OCI-LY7 (cell line): ENCODE measurements around the gene SLC35B3. TPM values are rescaled to one million over a fixed set of nuclear protein-coding genes. Genes with fewer than 3 reads are reported as not detected.

Experiments
- BruUV-seq: library from RNA; stranded (reverse); fragments of 400-500 nt; replicated peaks from 2 replicates; lab custom pipeline; 2021; lab: Mats Ljungman, UMichigan
- CTCF ChIA-PET: fragments of 300-600 bp; sonication (Branson Sonifier 250); formaldehyde crosslinking; loops from one replicate; lab custom pipeline; 2022; ENCODE audit warnings: antibody characterized with exemption; ENCODE audit not compliant: unreplicated experiment; lab: Charles Lee
- POLR2A ChIA-PET: fragments of 300-600 bp; sonication (Branson Sonifier 250); formaldehyde crosslinking; loops from one replicate; lab custom pipeline; 2022; ENCODE audit warnings: antibody characterized with exemption; lab: Charles Lee
- DNase-seq: peaks from one replicate; pipeline ENCODE4 v3.0.0-alpha.2; 2015; ENCODE audit warnings: low spot score
- H2AFZ ChIP-seq: fragments of 200-600 bp; sonication (generic), shearing (Covaris generic); 2 replicates; pipeline ENCODE4 v1.6.1; 2014; ENCODE audit warnings: mild to moderate bottlenecking, antibody characterized with exemption, low read length, moderate library complexity
- H3K27ac ChIP-seq: fragments of 200-600 bp; sonication (generic); 2 replicates; pipeline ENCODE4 v1.5.1; 2014; ENCODE audit warnings: mixed run types, low read depth, mild to moderate bottlenecking, moderate library complexity, low read length, inconsistent platforms; ENCODE audit not compliant: poor library complexity, severe bottlenecking
- H3K36me3 ChIP-seq: fragments of 200-600 bp; sonication (generic); 2 replicates; pipeline ENCODE4 v1.6.1; 2014; ENCODE audit warnings: mild to moderate bottlenecking, antibody characterized with exemption, low read length, moderate library complexity, mixed read lengths; ENCODE audit not compliant: insufficient read depth
- H3K4me1 ChIP-seq: fragments of 200-600 bp; sonication (generic); 2 replicates; pipeline ENCODE4 v1.5.1; 2014; ENCODE audit warnings: mild to moderate bottlenecking, low read length; ENCODE audit not compliant: insufficient read depth, poor library complexity, severe bottlenecking
- H3K4me2 ChIP-seq: fragments of 200-600 bp; sonication (generic); 2 replicates; pipeline ENCODE4 v1.6.1; 2014; ENCODE audit warnings: mild to moderate bottlenecking, low read length
- H3K4me3 ChIP-seq: fragments of 200-600 bp; sonication (generic); 2 replicates; pipeline ENCODE4 v1.5.1; 2014; ENCODE audit warnings: mild to moderate bottlenecking, low read depth, low read length; ENCODE audit not compliant: poor library complexity, severe bottlenecking
- H3K79me2 ChIP-seq: fragments of 200-600 bp; sonication (generic); 2 replicates; pipeline ENCODE4 v1.6.1; 2016; ENCODE audit warnings: low read depth, mild to moderate bottlenecking, low read length, moderate library complexity, mixed read lengths; ENCODE audit not compliant: insufficient read depth
- H3K9me2 ChIP-seq: fragments of 200-600 bp; sonication (generic); 2 replicates; pipeline ENCODE4 v1.6.1; 2016; ENCODE audit warnings: mild to moderate bottlenecking, low read length, mixed read lengths; ENCODE audit not compliant: insufficient read depth
- H3K9me3 ChIP-seq: fragments of 200-600 bp; sonication (generic); 2 replicates; pipeline ENCODE4 v1.6.1; 2014; ENCODE audit warnings: mild to moderate bottlenecking, mixed run types, low read length, mixed read lengths
- H4K20me1 ChIP-seq: fragments of 200-600 bp; sonication (generic); 2 replicates; pipeline ENCODE4 v1.6.1; 2014; ENCODE audit warnings: mild to moderate bottlenecking, antibody characterized with exemption, low read length, moderate library complexity, mixed read lengths; ENCODE audit not compliant: insufficient read depth
- EZH2phosphoT487 ChIP-seq: fragments of 200-600 bp; sonication (generic); IDR thresholded peaks from 2 replicates; pipeline ENCODE4 v1.6.1; 2018; ENCODE audit warnings: low read depth, borderline replicate concordance, mild to moderate bottlenecking, mixed run types, antibody characterized with exemption, low read length, moderate library complexity, mixed read lengths
- intact Hi-C: fragments of 100-400 bp; cut with micrococcal nuclease; formaldehyde crosslinking; loops from one replicate; pipeline ENCODE4 v1.10.0; 2022; ENCODE audit not compliant: unreplicated experiment
- total RNA-seq, 2 experiments: library from RNA; depleted of rRNA in 1 of 2; stranded (reverse); fragments of >200 nt in 1 of 2; shearing (Covaris generic) in 1 of 2; gene quantifications; 2 replicates each; pipeline ENCODE4 v1.2.3, GENCODE V29; 2014 to 2022
- TF ChIP-seq, protein P1 (sequence below): fragments of 200-600 bp; sonication (generic); conservative IDR thresholded peaks from 2 replicates; pipeline ENCODE4 v1.5.1; 2014; ENCODE audit warnings: mild to moderate bottlenecking, antibody characterized with exemption, low read length, moderate library complexity, mixed read lengths

Gene SLC35B3
- total RNA-seq, 2 experiments from 2014 or later: 10.3 to 16.1 TPM

DNA sequence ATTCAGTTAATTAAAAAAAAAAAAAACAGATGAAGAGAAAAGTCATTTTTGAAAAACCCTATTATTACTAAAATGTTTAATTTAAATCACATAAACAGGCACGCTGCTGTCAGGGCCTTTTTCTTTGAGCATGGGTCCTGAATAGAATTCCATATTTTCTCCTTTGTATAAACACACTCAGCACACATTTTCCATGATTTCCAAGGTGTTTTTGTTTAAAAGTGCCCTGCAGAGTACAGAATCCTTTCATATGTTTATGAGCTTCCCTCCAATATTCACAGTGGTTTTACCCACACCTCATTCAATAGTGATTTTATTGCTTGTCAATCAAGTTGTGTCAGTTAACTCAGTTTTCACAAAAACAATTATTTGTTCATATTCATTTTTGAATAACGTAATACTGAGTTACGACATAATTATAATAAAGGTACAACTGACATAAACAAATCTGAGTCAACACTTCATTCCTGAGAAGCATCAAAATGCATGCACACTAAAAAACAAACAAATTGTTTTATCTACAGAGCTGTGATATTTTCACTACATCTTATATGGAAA, 15.2 kb downstream of the SLC35B3 start:
- no peaks in the 10 kb centered on the region for H3K4me1 ChIP-seq
- DNase-seq: no peak
- H3K9me3 ChIP-seq: no peaks in the 10 kb centered on the region
- no peaks in the 10 kb centered on the region for H4K20me1 ChIP-seq
- peaks cover 62% of the 10 kb centered on the region for H3K36me3 ChIP-seq
- CTCF ChIA-PET: no interaction called here
- no peaks in the 10 kb centered on the region for H3K9me2 ChIP-seq
- H3K4me2 ChIP-seq: no peak overlapping the region
- H3K4me3 ChIP-seq: no peak overlapping the region
- TF ChIP-seq, protein P1, sequence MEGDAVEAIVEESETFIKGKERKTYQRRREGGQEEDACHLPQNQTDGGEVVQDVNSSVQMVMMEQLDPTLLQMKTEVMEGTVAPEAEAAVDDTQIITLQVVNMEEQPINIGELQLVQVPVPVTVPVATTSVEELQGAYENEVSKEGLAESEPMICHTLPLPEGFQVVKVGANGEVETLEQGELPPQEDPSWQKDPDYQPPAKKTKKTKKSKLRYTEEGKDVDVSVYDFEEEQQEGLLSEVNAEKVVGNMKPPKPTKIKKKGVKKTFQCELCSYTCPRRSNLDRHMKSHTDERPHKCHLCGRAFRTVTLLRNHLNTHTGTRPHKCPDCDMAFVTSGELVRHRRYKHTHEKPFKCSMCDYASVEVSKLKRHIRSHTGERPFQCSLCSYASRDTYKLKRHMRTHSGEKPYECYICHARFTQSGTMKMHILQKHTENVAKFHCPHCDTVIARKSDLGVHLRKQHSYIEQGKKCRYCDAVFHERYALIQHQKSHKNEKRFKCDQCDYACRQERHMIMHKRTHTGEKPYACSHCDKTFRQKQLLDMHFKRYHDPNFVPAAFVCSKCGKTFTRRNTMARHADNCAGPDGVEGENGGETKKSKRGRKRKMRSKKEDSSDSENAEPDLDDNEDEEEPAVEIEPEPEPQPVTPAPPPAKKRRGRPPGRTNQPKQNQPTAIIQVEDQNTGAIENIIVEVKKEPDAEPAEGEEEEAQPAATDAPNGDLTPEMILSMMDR: no peak
- no peak for TF ChIP-seq EZH2phosphoT487
- no peak overlapping the region for H2AFZ ChIP-seq
- BruUV-seq: no TSS peak
- H3K27ac ChIP-seq: no peak overlapping the region
- no peaks in the 10 kb centered on the region for H3K79me2 ChIP-seq
- POLR2A ChIA-PET: interaction anchor here (0.6 to 1.7 kb wide), 4 partner anchors 13 to 137 kb away, joined by 3 to 6 read pairs (median 4); no protein-coding TSS in a partner anchor
- intact Hi-C loops: no loop called here

DNA sequence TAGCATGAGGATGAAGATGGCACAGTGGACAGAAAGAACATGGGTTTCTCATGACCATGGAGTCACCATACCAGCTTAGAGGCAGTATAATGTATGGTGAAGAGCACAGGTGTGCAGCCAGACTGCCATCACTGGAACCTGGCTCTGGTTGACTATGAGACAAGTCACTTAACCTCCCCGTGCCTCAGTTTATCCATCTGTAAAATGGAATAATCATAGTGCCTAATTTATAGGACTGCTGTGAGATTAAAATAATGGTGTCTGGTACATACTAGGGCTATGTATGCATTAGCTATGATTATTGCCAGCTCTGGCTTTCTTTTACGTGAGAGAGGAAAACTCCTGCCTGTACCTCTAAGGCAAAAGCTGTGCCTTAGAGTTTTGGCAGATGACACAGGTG, 19.4 kb downstream of the SLC35B3 start:
- Histone ChIP-seq H3K36me3 (peaks cover 81% of the 10 kb centered on the region), H3K4me3 (no peak overlapping the region), H3K4me1 (no peaks in the 10 kb centered on the region), H3K27ac (no peak overlapping the region), H3K9me3 (no peaks in the 10 kb centered on the region), H4K20me1 (no peaks in the 10 kb centered on the region), H3K4me2 (no peak overlapping the region), H2AFZ (no peak overlapping the region), H3K9me2 (no peaks in the 10 kb centered on the region), H3K79me2 (no peaks in the 10 kb centered on the region)
- no TSS peak for BruUV-seq
- ChIA-PET POLR2A (no interaction called here), CTCF (no interaction called here)
- DNase-seq: no peak
- intact Hi-C loops: no loop called here
- no peak for TF ChIP-seq EZH2phosphoT487
- TF ChIP-seq, protein P1: no peak

DNA sequence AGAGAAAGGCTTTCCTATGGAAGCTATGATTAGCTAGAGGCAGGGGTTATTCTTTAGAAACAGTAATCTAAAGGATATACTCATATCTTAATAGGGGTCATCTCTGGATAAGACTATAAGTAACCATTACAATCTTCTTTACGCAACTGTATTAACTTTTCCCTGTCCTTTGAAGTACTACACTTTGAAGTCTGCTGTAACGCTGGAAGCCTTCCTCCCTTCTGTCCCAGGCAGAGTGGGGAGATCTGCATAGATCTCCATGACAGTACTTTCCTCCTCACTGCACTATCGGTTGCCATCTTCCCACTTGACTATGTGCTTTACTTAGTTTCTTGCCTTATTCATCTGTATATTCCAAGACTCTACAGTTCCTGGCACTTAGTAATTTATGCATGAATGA, 20.1 kb downstream of the SLC35B3 start:
- intact Hi-C loops: no loop called here
- Histone ChIP-seq H3K4me3 (no peak overlapping the region), H3K9me2 (no peaks in the 10 kb centered on the region), H2AFZ (no peak overlapping the region), H3K36me3 (peaks cover 83% of the 10 kb centered on the region), H3K27ac (no peak overlapping the region), H3K4me1 (no peaks in the 10 kb centered on the region), H3K79me2 (no peaks in the 10 kb centered on the region), H4K20me1 (no peaks in the 10 kb centered on the region), H3K4me2 (no peak overlapping the region), H3K9me3 (no peaks in the 10 kb centered on the region)
- no TSS peak for BruUV-seq
- ChIA-PET POLR2A (no interaction called here), CTCF (no interaction called here)
- no peak for DNase-seq
- TF ChIP-seq, protein P1: no peak
- no peak for TF ChIP-seq EZH2phosphoT487
